H9 (cell line): Measurements from ENCODE around the gene HTR2A. TPM values are rescaled to one million over a fixed set of nuclear protein-coding genes. Genes with fewer than 3 reads are reported as not detected.

ENCODE experiments used
- DNase-seq: peaks from one replicate; pipeline ENCODE4 v3.0.0-alpha.2; 2017
- H2AFZ ChIP-seq: one replicate; pipeline ENCODE4 v1.6.1; 2013; ENCODE audit warnings: mild to moderate bottlenecking, low read length, control low read depth, moderate library complexity
- H2AK5ac ChIP-seq: 2 replicates; pipeline ENCODE4 v1.6.1; 2013; ENCODE audit warnings: low read length, control low read depth, mixed read lengths; ENCODE audit not compliant: insufficient read length
- H2BK120ac ChIP-seq: one replicate; pipeline ENCODE4 v1.6.1; 2013; ENCODE audit warnings: low read depth, mild to moderate bottlenecking, low read length, control low read depth, inconsistent platforms; ENCODE audit not compliant: poor library complexity, severe bottlenecking
- H2BK12ac ChIP-seq: 2 replicates; pipeline ENCODE4 v1.6.1; 2013; ENCODE audit warnings: low read length, control low read depth, mixed read lengths, low read depth; ENCODE audit not compliant: insufficient read length
- H2BK15ac ChIP-seq: 2 replicates; pipeline ENCODE4 v1.6.1; 2013; ENCODE audit warnings: low read depth, low read length, control low read depth
- H2BK20ac ChIP-seq: one replicate; pipeline ENCODE4 v1.6.1; 2013; ENCODE audit warnings: low read depth, mild to moderate bottlenecking, low read length, control low read depth, inconsistent platforms; ENCODE audit not compliant: poor library complexity, severe bottlenecking
- H2BK5ac ChIP-seq: 2 replicates; pipeline ENCODE4 v1.6.1; 2013; ENCODE audit warnings: low read length, control low read depth, mixed read lengths; ENCODE audit not compliant: insufficient read length
- H3K14ac ChIP-seq: 2 replicates; pipeline ENCODE4 v1.6.1; 2013; ENCODE audit warnings: low read length, control low read depth; ENCODE audit not compliant: insufficient read depth
- H3K18ac ChIP-seq: 2 replicates; pipeline ENCODE4 v1.6.1; 2013; ENCODE audit warnings: low read depth, mild to moderate bottlenecking, mixed read lengths, low read length, control low read depth; ENCODE audit not compliant: insufficient read length
- H3K23ac ChIP-seq: 2 replicates; pipeline ENCODE4 v1.6.1; 2013; ENCODE audit warnings: low read length, control low read depth, mixed read lengths, low read depth; ENCODE audit not compliant: insufficient read length
- H3K23me2 ChIP-seq: 2 replicates; pipeline ENCODE4 v1.6.1; 2013; ENCODE audit warnings: low read depth, mild to moderate bottlenecking, mixed read lengths, low read length, control low read depth; ENCODE audit not compliant: insufficient read length, poor library complexity, severe bottlenecking
- H3K27ac ChIP-seq: 2 replicates; pipeline ENCODE4 v1.5.1; 2013; ENCODE audit warnings: low read length, control low read depth, mixed read lengths, low read depth; ENCODE audit not compliant: insufficient read length
- H3K27me3 ChIP-seq: 2 replicates; pipeline ENCODE4 v1.6.1; 2013; ENCODE audit warnings: low read length, control low read depth, inconsistent platforms; ENCODE audit not compliant: insufficient read depth
- H3K4ac ChIP-seq: 2 replicates; pipeline ENCODE4 v1.6.1; 2013; ENCODE audit warnings: low read depth, mild to moderate bottlenecking, control low read depth, inconsistent platforms, low read length, moderate library complexity
- H3K4me1 ChIP-seq: 2 replicates; pipeline ENCODE4 v1.6.1; 2013; ENCODE audit warnings: low read length, control low read depth, inconsistent platforms; ENCODE audit not compliant: insufficient read depth
- H3K4me2 ChIP-seq: 2 replicates; pipeline ENCODE4 v1.6.1; 2013; ENCODE audit warnings: low read length, control low read depth, mixed read lengths; ENCODE audit not compliant: insufficient read length, insufficient read depth
- H3K56ac ChIP-seq: 2 replicates; pipeline ENCODE4 v1.6.1; 2013; ENCODE audit warnings: low read depth, mild to moderate bottlenecking, mixed read lengths, low read length, control low read depth; ENCODE audit not compliant: insufficient read length
- H3K79me1 ChIP-seq: 2 replicates; pipeline ENCODE4 v1.6.1; 2013; ENCODE audit warnings: low read depth, mild to moderate bottlenecking, moderate library complexity, low read length, control low read depth, inconsistent platforms; ENCODE audit not compliant: insufficient read depth, poor library complexity, severe bottlenecking
- H3K79me2 ChIP-seq: 2 replicates; pipeline ENCODE4 v1.6.1; 2013; ENCODE audit warnings: low read length, control low read depth, inconsistent platforms; ENCODE audit not compliant: insufficient read depth
- H3K9ac ChIP-seq: 2 replicates; pipeline ENCODE4 v1.6.1; 2013; ENCODE audit warnings: low read length, control low read depth, mixed read lengths; ENCODE audit not compliant: insufficient read length; ENCODE audit errors: extremely low read depth
- H3K9me3 ChIP-seq: one replicate; pipeline ENCODE4 v1.6.1; 2013; ENCODE audit warnings: low read depth, low read length, inconsistent platforms; ENCODE audit not compliant: control insufficient read depth
- H3T11ph ChIP-seq: one replicate; pipeline ENCODE4 v1.6.1; 2013; ENCODE audit warnings: mild to moderate bottlenecking, low read length, control low read depth, inconsistent platforms
- H4K20me1 ChIP-seq: one replicate; pipeline ENCODE4 v1.6.1; 2013; ENCODE audit not compliant: control insufficient read depth, insufficient read length, insufficient read depth
- H4K5ac ChIP-seq: 2 replicates; pipeline ENCODE4 v1.6.1; 2013; ENCODE audit warnings: low read depth, mild to moderate bottlenecking, mixed read lengths, low read length, control low read depth; ENCODE audit not compliant: insufficient read length
- H4K8ac ChIP-seq: replicated peaks from 2 replicates; pipeline ENCODE4 v1.6.1; 2013; ENCODE audit warnings: low read length, control low read depth, mixed read lengths, low read depth; ENCODE audit not compliant: insufficient read length
- H4K91ac ChIP-seq: 2 replicates; pipeline ENCODE4 v1.6.1; 2013; ENCODE audit warnings: low read depth, mild to moderate bottlenecking, moderate library complexity, mixed read lengths, low read length, control low read depth; ENCODE audit not compliant: insufficient read length
- H3K27ac Mint-ChIP-seq, 3 experiments: 2 replicates in 2 of 3; 3 replicates in 1 of 3; pipeline ENCODE4 v1.8.0; 2020 to 2021; ENCODE audit warnings: mixed read lengths in 3 of 3, mild to moderate bottlenecking in 1 of 3, moderate library complexity in 1 of 3
- H3K27me3 Mint-ChIP-seq: 2 replicates; pipeline ENCODE4 v1.8.0; 2021; ENCODE audit warnings: low read depth, mild to moderate bottlenecking, moderate library complexity, mixed read lengths
- H3K36me3 Mint-ChIP-seq, 3 experiments: 2 replicates in 2 of 3; 3 replicates in 1 of 3; pipeline ENCODE4 v1.8.0; 2020 to 2021; ENCODE audit warnings: low read depth in 3 of 3, mixed read lengths in 3 of 3; ENCODE audit not compliant: insufficient read depth in 1 of 3
- H3K4me1 Mint-ChIP-seq, 2 experiments: 2 replicates each; pipeline ENCODE4 v1.8.0; 2020; ENCODE audit warnings: mixed read lengths in 2 of 2
- H3K4me3 Mint-ChIP-seq, 2 experiments: 2 replicates in 1 of 2; 3 replicates in 1 of 2; pipeline ENCODE4 v1.8.0; 2020 to 2021; ENCODE audit warnings: mild to moderate bottlenecking in 2 of 2, mixed read lengths in 2 of 2, moderate library complexity in 1 of 2
- H3K9me3 Mint-ChIP-seq, 2 experiments: 2 replicates in 1 of 2; 3 replicates in 1 of 2; pipeline ENCODE4 v1.8.0; 2020; ENCODE audit warnings: mild to moderate bottlenecking in 2 of 2, mixed read lengths in 2 of 2, moderate library complexity in 1 of 2
- CTCF ChIP-seq: fragments of 200-600 bp; sonication (generic); conservative IDR thresholded peaks from 3 replicates; pipeline ENCODE4 v1.8.0; 2021; ENCODE audit warnings: antibody characterized with exemption, mild to moderate bottlenecking
- WGBS: extraction: QIAGEN DNeasy Blood & Tissue Kit; methylation state at CpG from one replicate; pipeline ENCODE4 v1.1.7; 2013; ENCODE audit warnings: missing lambda C conversion rate, low lambda C conversion rate, mixed read lengths; ENCODE audit not compliant: insufficient read length; ENCODE audit errors: extremely low coverage; 5-methylcytosine and 5-hydroxymethylcytosine counted together
- total RNA-seq: library from RNA; stranded (reverse); gene quantifications from 2 replicates; pipeline ENCODE4 v1.2.1, GENCODE V29; 2021

The HTR2A gene
- total RNA-seq, 1 experiment from 2014 or later, result not detected

DNA sequence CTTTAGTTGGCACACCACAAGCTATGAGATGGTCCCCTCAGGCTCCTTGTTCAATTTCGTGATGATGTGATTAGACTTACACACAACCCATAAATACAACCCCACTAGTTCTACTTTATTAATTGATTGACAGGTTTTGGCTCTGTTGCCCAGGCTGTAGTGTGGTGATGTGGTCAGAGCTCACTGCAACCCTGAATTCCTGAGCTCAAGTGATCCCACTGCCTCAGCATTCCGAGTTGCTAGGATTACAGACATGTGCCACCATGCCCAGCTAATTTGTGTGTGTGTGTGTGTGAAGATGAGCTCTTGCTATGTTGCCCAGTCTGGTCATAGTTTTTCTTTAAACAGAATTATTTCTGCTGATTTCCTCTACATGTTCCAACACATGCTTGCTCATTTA lies 17.5 kb upstream of the HTR2A start:
- no peak overlapping the region for H4K5ac ChIP-seq
- Mint-ChIP-seq H3K27ac (no peak overlapping the region), H3K4me1 (no peaks in the 10 kb centered on the region), H3K36me3 (peaks cover 0 to 8% (median 4%) of the 10 kb centered on the region in 3 experiments; a peak in 4 of 7 replicates), H3K9me3 (peaks cover 7% of the 10 kb centered on the region in 2 experiments; a peak in 4 of 5 replicates), H3K27me3 (no peaks in the 10 kb centered on the region), H3K4me3 (no peak overlapping the region)
- no peak overlapping the region for H3K14ac ChIP-seq
- H2AK5ac ChIP-seq, result no peak overlapping the region
- H3K27ac ChIP-seq, result no peak overlapping the region
- no peak overlapping the region for H3K9ac ChIP-seq
- H3K4me2 ChIP-seq, result no peak overlapping the region
- no peaks in the 10 kb centered on the region for H3K79me2 ChIP-seq
- H2BK12ac ChIP-seq, result no peak overlapping the region
- no peak overlapping the region for H3K56ac ChIP-seq
- H4K91ac ChIP-seq, result no peak overlapping the region
- no peak overlapping the region for H3T11ph ChIP-seq
- H3K23me2 ChIP-seq, result no peaks in the 10 kb centered on the region
- no peak for DNase-seq
- H3K18ac ChIP-seq, result no peak overlapping the region
- H4K20me1 ChIP-seq, result no peaks in the 10 kb centered on the region
- H2BK15ac ChIP-seq, result no peak overlapping the region
- peaks cover 4% of the 10 kb centered on the region for H3K9me3 ChIP-seq
- H2BK120ac ChIP-seq, result no peak overlapping the region
- H3K79me1 ChIP-seq, result no peaks in the 10 kb centered on the region
- no peak overlapping the region for H2BK5ac ChIP-seq
- no peak overlapping the region for H2BK20ac ChIP-seq
- no peak overlapping the region for H3K4ac ChIP-seq
- H3K4me1 ChIP-seq, result no peaks in the 10 kb centered on the region
- TF ChIP-seq CTCF, result no peak
- no peak overlapping the region for H2AFZ ChIP-seq
- H3K23ac ChIP-seq, result no peak overlapping the region
- whole genome bisulfite sequencing, result no CpG with 5 or more reads among the region's 2 CpGs
- H4K8ac ChIP-seq, result no peak overlapping the region
- H3K27me3 ChIP-seq, result no peaks in the 10 kb centered on the region
